ENCODE measurements around the gene GABRB3.
"Not testable (repeated sequence)": the region's sequence is repeated elsewhere in the genome, so short reads cannot be mapped to it uniquely, and the experiment has no call there.

The GABRB3 gene

DNA sequence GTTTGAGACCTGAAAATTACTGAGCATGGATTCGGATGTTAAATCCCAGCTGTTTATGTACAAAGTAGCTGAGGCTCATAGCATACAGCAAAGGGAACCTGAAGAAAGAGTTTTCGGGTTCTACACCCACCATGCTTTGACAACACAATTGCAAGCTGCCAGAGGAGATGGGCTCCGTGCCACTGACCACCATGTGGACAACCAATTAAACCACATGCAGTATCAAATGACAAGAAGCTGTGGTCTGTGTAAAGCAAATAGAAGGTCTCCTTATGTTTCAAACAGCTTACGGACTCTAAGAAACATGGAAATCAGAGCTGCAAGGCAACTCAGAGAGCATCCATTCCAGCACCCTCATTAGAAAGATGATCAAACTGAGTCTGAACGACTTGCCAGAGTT, 12.9 kb downstream of the GABRB3 start:
- Mint-ChIP-seq H3K9me3 (peaks cover 5% of the 10 kb centered on the region), H3K4me3 (no peak overlapping the region), H3K4me1 (no peaks in the 10 kb centered on the region), H3K36me3 (no peaks in the 10 kb centered on the region), H3K27ac (no peak overlapping the region), H3K27me3 (no peaks in the 10 kb centered on the region)
- ATAC-seq = no peak

DNA sequence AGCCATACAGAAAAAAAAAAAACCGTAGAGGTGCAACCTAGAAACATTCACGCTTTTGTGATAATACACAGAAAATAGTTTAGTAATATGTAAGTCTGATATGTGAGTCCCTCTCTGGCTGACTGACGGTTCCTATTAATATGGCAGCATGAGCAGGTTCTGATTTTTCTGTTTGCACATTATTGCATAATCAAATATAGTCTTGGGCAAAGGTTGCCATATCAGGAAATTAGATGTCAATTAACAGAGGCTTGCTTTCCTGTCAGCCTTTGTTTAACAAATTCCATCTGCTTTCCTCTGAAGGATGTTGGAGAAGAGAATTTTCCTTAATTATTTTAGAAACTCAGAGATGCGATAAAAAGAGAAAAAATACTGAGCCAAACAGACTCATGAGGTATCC, 14.8 kb downstream of the GABRB3 start:
- H3K9me3 Mint-ChIP-seq = peaks cover 8% of the 10 kb centered on the region
- ATAC-seq = no peak
- H3K4me3 Mint-ChIP-seq = no peak overlapping the region
- H3K36me3 Mint-ChIP-seq = no peaks in the 10 kb centered on the region
- no peak overlapping the region for H3K27ac Mint-ChIP-seq
- no peaks in the 10 kb centered on the region for H3K27me3 Mint-ChIP-seq
- no peaks in the 10 kb centered on the region for H3K4me1 Mint-ChIP-seq

DNA sequence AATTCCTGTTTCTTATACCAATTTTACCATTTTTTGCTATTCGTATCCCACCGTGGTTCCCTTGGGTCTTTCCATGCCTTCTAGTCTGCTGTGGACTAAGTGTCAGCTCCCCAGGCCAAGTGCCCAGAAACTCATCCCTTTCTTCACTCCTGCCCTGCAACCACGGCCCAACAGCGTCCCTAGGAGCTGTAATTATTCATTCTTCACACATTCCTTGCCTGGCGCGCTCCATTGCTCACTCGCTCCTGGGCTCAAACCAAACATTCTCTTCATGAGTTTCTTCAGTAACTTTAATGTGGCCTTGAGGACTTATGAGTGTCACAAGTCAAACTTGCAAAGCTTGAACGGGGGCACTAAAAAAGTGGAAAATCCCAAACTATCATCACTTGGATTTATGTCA, 15.7 kb downstream of the GABRB3 start:
- no peak for ATAC-seq
- Mint-ChIP-seq H3K9me3 (peaks cover 8% of the 10 kb centered on the region), H3K4me3 (no peak overlapping the region), H3K4me1 (no peaks in the 10 kb centered on the region), H3K36me3 (no peaks in the 10 kb centered on the region), H3K27ac (no peak overlapping the region), H3K27me3 (no peaks in the 10 kb centered on the region)

DNA sequence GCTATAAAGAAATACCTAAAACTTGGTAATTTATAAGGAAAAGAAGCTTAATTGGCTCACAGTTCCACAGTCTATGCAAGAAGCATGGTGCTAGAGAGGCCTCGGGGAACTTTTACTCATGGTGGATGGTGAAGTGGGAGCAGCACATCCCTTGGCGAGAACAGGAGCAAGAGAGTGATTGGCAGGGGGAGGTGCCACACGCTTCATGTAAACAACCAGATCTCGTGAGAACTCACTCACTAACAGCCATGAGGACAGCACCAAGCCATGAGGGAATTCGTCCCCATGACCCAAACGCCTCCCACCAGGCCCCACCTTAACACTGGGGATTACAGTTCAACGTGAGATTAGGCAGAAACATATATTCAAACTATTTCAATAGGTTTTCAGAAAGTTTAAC, 28.0 kb downstream of the GABRB3 start:
- H3K9me3 Mint-ChIP-seq = peaks cover 5% of the 10 kb centered on the region
- ATAC-seq = no peak
- no peaks in the 10 kb centered on the region for H3K4me1 Mint-ChIP-seq
- H3K4me3 Mint-ChIP-seq = no peak overlapping the region
- no peak overlapping the region for H3K27ac Mint-ChIP-seq
- H3K36me3 Mint-ChIP-seq = no peaks in the 10 kb centered on the region
- H3K27me3 Mint-ChIP-seq = no peaks in the 10 kb centered on the region

DNA sequence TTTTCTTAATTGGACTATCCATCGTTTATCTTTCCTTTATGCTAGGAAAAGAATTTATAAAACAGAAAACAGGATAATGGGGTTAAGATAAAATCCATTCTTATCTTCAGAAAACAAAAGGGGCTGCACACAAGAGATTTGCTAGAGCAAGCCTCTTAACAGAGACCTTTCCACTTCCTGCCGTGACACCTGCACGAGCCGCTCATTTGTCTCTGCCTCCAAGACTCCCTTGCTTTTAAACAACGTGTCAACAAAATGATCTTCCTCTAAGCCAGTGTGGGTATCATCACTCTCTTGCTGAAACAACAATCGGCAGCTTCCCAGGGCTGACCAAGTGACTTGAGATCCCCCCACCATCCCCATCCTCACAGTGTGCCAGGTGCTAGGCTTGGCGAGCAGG, 33.1 kb downstream of the GABRB3 start:
- H3K9me3 Mint-ChIP-seq = peaks cover 5% of the 10 kb centered on the region
- no peak overlapping the region for H3K27ac Mint-ChIP-seq
- no peak for ATAC-seq
- H3K27me3 Mint-ChIP-seq = no peaks in the 10 kb centered on the region
- H3K4me1 Mint-ChIP-seq = no peaks in the 10 kb centered on the region
- H3K4me3 Mint-ChIP-seq = no peak overlapping the region
- no peaks in the 10 kb centered on the region for H3K36me3 Mint-ChIP-seq

DNA sequence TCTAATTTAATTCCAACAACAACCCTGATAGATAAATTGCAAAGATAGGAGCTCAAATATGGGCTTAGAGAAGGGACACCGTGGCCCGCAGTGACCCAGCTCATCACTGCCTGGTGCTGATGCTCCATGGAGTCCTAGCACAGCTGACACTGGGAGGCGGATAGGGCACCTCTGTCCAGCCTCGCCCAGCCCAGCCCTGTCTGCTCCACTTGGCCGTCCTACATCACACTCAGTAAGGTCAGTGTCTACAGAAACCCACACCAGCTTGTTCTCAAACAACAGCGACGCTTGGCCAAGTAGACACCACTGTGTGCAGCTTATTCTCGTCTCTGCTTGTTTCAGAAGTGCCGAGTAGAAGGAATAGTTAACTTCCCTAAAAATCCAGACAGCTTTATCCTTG, 33.9 kb downstream of the GABRB3 start:
- Mint-ChIP-seq H3K4me1 (no peaks in the 10 kb centered on the region), H3K9me3 (peaks cover 5% of the 10 kb centered on the region), H3K27me3 (no peaks in the 10 kb centered on the region), H3K27ac (no peak overlapping the region), H3K36me3 (no peaks in the 10 kb centered on the region), H3K4me3 (no peak overlapping the region)
- ATAC-seq = no peak

DNA sequence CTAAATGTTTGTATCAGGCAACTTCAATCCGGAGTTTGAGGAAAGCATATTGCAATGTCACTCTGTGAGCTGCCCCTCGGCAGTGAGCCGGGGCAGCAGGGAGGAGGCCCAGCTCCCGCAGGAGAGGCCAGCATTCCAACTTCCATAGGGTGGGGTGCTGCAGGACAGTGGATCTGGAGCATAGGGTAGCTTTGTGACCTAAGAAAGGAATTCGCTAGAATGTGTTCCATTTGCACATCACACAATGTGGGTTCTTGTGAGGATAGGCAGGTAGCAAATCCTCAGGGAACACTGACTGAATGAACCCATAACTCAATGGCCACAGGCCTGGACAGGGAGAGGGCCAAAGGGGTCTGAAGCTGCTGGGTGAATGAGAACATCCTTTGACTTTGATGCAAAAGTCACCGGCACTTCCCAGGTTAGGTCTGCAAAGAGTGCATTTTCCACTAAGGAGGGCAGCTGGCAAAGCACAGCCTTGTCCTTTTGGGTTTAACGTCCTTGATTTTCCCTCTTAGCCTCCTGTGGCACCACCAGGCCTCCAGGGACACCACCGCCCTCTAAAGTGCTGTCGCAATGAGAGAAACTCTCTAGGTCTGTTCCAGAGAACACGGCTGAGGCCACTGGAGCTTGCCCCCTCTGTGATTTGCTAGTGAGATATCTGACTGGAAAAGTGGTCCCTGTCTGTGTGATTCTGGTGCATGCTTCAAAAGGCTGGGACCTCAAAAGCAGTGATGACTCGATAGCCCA, 36.2 kb downstream of the GABRB3 start:
- Mint-ChIP-seq H3K9me3 (peaks cover 8% of the 10 kb centered on the region), H3K4me1 (no peaks in the 10 kb centered on the region), H3K27me3 (no peaks in the 10 kb centered on the region), H3K4me3 (no peak overlapping the region), H3K36me3 (no peaks in the 10 kb centered on the region), H3K27ac (no peak overlapping the region)
- no peak for ATAC-seq

DNA sequence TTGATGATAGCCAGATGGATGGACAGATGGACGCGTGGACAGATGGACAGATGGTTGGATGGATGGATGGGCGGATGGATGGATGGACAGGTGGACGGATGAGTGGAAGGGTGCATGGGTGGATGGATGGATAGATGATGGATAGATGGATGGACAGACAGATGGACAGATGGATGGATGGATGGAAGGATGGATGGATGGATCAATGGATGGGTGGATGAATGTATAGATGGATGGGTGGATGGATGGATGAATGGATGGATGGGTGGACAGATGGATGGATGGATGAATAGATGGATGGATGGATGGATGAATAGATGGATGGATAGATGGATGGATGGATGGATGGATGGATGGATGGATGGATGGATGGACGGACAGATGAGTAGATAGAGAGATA, 40.9 kb downstream of the GABRB3 start:
- Mint-ChIP-seq H3K27ac (no peak overlapping the region), H3K9me3 (peaks cover 6% of the 10 kb centered on the region), H3K4me1 (no peaks in the 10 kb centered on the region), H3K4me3 (no peak overlapping the region), H3K27me3 (no peaks in the 10 kb centered on the region), H3K36me3 (no peaks in the 10 kb centered on the region)
- ATAC-seq = no peak

DNA sequence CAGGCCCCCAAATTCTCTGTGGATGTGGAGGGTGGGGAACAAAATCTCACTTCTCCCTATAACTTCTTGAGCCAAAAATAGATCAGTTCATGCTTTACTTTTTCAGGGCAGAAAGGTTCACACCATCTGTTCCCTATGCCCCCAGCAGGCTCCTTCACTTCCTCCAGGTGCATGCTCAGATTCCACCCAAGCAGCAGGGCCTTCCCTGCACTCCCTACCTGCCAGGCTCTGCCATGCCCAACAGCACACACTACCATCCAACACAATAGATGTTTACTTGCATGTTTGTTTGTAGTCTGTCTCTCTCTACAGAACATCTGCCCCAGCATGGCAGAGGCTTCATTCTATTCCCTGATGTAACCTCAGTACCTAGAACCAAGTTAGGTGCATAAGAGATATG, 43.3 kb downstream of the GABRB3 start:
- no peaks in the 10 kb centered on the region for H3K4me1 Mint-ChIP-seq
- ATAC-seq = no peak
- H3K36me3 Mint-ChIP-seq = no peaks in the 10 kb centered on the region
- no peak overlapping the region for H3K27ac Mint-ChIP-seq
- H3K9me3 Mint-ChIP-seq = peaks cover 8% of the 10 kb centered on the region
- no peak overlapping the region for H3K4me3 Mint-ChIP-seq
- H3K27me3 Mint-ChIP-seq = no peaks in the 10 kb centered on the region

DNA sequence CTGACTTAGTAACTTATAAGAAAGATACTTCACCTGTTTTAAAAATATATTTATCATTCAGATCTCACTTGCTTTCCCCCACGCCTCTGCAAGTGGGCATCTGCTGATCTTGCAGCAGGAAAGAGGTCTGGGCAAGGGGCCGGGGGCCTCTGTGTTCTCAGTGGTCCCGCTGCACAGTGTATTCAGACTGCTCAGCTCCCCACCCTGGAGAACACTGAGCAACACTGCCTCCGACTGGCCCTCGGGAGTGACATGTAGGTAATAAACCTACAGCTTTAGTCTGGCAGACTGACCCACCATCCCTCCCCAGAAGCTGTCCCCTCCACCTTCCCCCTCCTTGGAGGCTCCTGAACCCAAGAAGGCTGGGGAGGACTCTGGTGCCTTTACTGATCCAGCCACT, 43.8 kb downstream of the GABRB3 start:
- Mint-ChIP-seq H3K36me3 (no peaks in the 10 kb centered on the region), H3K4me3 (no peak overlapping the region), H3K9me3 (peaks cover 8% of the 10 kb centered on the region), H3K27me3 (no peaks in the 10 kb centered on the region), H3K27ac (no peak overlapping the region), H3K4me1 (no peaks in the 10 kb centered on the region)
- no peak for ATAC-seq

DNA sequence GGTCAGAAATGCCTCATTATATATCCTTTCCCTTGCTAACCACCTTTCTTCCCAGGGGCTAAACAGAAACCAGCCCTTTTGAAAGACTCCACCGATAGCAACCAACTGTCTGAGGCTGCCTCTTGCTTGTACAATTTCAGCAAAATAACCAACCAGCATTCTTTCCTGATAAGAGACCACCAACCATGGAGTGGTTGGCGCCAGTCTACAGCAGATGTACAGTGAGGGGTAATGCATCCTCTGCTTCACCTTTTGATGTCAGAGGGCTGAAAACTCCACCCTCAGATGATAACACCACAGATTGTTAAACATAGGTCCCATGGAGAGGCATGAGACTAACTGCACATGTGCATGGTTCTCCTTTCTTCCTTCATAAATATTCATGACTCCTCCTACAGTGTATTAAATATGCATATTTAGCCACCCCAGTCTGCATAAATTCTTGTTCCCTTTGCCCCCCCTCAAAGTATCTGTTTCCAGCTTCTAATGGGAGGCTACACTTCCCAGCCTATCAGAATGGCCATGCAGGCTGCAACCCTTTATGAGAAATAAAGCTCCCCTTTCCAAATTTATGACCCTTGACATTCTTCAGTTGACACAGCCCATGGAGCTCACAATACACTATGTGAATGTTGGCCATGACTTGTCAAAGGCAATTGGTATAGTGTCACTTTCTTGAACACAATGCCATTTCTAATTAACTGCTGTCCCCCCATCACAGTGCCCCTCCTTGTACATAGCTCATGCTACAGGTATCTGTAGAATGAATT, 48.3 kb downstream of the GABRB3 start:
- no peak overlapping the region for H3K27ac Mint-ChIP-seq

DNA sequence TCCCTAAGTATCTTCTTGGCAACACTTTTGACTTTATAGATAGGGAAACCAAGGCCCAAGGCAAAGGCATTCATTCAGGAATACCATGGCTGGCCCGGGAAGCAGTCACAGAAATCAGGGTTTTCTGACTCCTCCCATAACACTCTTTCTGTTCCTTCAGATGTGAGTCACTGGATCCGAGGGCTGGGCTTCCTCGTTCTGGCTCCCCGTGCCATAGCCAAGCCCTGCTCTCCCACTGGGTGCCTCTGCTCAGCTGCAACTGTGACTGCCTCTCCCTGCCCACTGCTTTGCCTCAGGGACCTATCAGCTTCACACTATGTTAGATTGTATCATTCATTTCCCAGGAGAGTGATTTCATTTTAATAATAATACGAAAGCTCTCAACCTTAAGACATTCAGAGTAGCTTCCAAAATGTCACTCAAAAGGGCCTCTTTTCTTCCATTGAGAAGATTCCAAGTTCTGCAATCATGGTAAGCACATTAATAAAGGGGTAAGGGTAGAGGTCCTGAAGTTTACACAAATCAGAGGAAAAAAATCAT, 50.2 kb downstream of the GABRB3 start:
- no peaks in the 10 kb centered on the region for H3K36me3 Mint-ChIP-seq
- no peak for ATAC-seq
- no peak overlapping the region for H3K27ac Mint-ChIP-seq
- peaks cover 8% of the 10 kb centered on the region for H3K9me3 Mint-ChIP-seq
- no peaks in the 10 kb centered on the region for H3K4me1 Mint-ChIP-seq
- H3K4me3 Mint-ChIP-seq = no peak overlapping the region
- no peaks in the 10 kb centered on the region for H3K27me3 Mint-ChIP-seq

More for the DNA sequence above, 48.3 kb downstream of the GABRB3 start:
- no peaks in the 10 kb centered on the region for H3K27me3 Mint-ChIP-seq
- H3K36me3 Mint-ChIP-seq = no peaks in the 10 kb centered on the region
- H3K4me1 Mint-ChIP-seq = no peaks in the 10 kb centered on the region
- H3K4me3 Mint-ChIP-seq = no peak overlapping the region
- H3K9me3 Mint-ChIP-seq = peaks cover 2% of the 10 kb centered on the region
- no peak for ATAC-seq

DNA sequence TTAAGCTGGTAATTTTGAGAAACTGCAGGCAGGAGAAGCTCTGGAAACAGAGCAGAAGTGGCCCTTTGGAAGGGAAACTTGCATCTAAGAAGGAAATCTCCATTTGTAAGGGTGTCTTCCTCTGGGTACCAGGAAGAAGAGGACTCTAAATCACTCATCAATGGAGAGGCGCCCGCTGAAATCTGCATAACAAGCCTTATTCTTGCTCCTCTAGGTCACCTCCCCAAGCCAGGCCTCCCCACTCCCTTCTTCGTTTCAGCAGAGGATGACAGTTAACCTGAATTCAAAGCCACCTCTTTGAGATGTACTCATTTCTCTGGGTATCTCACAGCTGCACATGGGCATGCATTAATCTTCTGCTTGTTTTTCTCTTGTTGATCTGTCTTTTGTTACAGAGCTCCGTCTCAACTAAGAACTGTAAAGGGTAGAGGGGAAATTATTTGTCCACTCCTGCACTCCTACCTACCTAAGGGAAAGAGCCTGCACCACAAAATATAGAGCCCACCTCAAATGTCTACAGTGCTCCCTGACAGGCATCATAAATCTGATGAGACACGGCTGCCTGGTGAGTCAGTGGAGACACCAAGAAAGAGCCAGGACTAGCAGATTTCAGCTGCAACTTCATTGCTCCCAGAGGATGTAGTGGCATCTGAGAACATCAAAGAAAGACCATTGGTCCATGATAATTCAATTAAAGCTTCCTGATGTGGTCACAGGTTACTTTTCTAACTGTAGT, 51.5 kb downstream of the GABRB3 start:
- H3K27me3 Mint-ChIP-seq = no peaks in the 10 kb centered on the region
- no peak overlapping the region for H3K4me3 Mint-ChIP-seq
- no peaks in the 10 kb centered on the region for H3K4me1 Mint-ChIP-seq
- no peak overlapping the region for H3K27ac Mint-ChIP-seq
- H3K36me3 Mint-ChIP-seq = no peaks in the 10 kb centered on the region
- no peak for ATAC-seq
- H3K9me3 Mint-ChIP-seq = peaks cover 18% of the 10 kb centered on the region

DNA sequence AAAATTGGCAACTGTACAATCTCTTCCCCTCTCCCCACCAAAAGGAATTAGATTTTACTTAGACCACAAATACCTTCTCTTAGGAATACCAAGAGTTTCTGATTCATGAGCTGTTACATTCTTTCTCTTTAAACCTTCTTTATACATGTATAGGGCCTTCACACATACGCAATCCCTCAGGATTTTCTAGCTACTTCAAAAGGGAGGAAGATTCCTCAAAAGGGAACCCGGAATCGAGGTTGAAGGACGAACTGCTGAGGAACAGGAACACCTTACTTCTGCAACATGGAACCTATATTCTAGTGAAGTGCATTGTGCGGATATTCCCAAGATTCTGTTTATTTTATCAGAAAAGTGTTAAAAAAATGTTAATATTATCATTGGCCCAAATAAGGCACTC, 52.3 kb downstream of the GABRB3 start:
- Mint-ChIP-seq H3K4me1 (no peaks in the 10 kb centered on the region), H3K36me3 (no peaks in the 10 kb centered on the region), H3K27ac (no peak overlapping the region), H3K4me3 (no peak overlapping the region), H3K9me3 (peaks cover 18% of the 10 kb centered on the region), H3K27me3 (no peaks in the 10 kb centered on the region)
- ATAC-seq = no peak

DNA sequence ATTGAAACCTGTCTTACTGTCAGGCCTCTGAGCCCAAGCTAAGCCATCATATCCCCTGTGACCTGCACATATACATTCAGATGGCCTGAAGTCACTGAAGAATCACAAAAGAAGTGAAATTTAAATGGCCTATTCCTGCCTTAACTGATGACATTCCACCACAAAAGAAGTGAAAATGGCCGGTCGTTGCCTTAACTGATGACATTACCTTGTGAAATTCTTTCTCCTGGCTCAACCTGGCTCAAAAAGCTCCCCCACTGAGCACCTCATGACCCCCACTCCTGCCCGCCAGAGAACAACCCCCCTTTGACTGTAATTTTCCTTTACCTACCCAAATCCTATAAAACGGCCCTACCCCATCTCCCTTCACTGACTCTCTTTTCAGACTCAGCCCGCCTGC, 53.0 kb downstream of the GABRB3 start:
- not testable (repeated sequence) for H3K4me1 Mint-ChIP-seq, H3K27ac Mint-ChIP-seq, H3K36me3 Mint-ChIP-seq, ATAC-seq, H3K4me3 Mint-ChIP-seq, H3K27me3 Mint-ChIP-seq
- peaks cover 18% of the 10 kb centered on the region for H3K9me3 Mint-ChIP-seq

Data from stimulated activated memory B cell treated with anti-CD40 and anti-IgM and Interleukin-4, amounts not matched to agents 10 μg/mL and 1 μg/mL and 100 μg/mL, for 72 hours (primary cell).